Mesothelial cell of epicardium (in vitro differentiated cells): ENCODE data around the gene TTC38. TPM values are rescaled to one million over a fixed set of nuclear protein-coding genes. Genes with fewer than 3 reads are reported as not detected.

Experiments used
- DNase-seq, 2 experiments: peaks; one replicate each; pipeline ENCODE4 v3.0.0; 2021; ENCODE audit warnings: low spot score in 2 of 2; ENCODE audit not compliant: unreplicated experiment in 2 of 2
- H3K27ac Mint-ChIP-seq: 2 replicates; pipeline ENCODE4 v1.8.0; 2021; ENCODE audit warnings: mixed read lengths
- H3K27me3 Mint-ChIP-seq: 2 replicates; pipeline ENCODE4 v1.8.0; 2021; ENCODE audit warnings: low read depth, mixed read lengths
- H3K36me3 Mint-ChIP-seq: 2 replicates; pipeline ENCODE4 v1.8.0; 2021; ENCODE audit warnings: mixed read lengths
- H3K4me1 Mint-ChIP-seq: 2 replicates; pipeline ENCODE4 v1.8.0; 2021; ENCODE audit warnings: mixed read lengths
- H3K4me3 Mint-ChIP-seq: 2 replicates; pipeline ENCODE4 v1.8.0; 2021; ENCODE audit warnings: mild to moderate bottlenecking, moderate library complexity, mixed read lengths
- H3K9me3 Mint-ChIP-seq: 2 replicates; pipeline ENCODE4 v1.8.0; 2021; ENCODE audit warnings: mixed read lengths
- CTCF ChIP-seq: fragments of 200-600 bp; sonication (generic); IDR thresholded peaks from one replicate; pipeline ENCODE4 v1.5.0; 2021; ENCODE audit warnings: antibody characterized with exemption; ENCODE audit not compliant: unreplicated experiment
- total RNA-seq: library from RNA; stranded (reverse); gene quantifications from 3 replicates; pipeline ENCODE4 v1.2.1, GENCODE V29; 2021

TTC38 gene
- total RNA-seq, 1 donor from 2014 or later = 30.3 TPM

GRCh38 chr22:46281866-46282678, 14.3 kb downstream of the TTC38 start:
- no peak for DNase-seq
- Mint-ChIP-seq H3K36me3 (peaks cover 38% of the 10 kb centered on the region), H3K4me1 (no peaks in the 10 kb centered on the region), H3K27ac (no peak overlapping the region), H3K4me3 (no peak overlapping the region), H3K9me3 (no peaks in the 10 kb centered on the region), H3K27me3 (no peaks in the 10 kb centered on the region)
- no peak for TF ChIP-seq CTCF

GRCh38 chr22:46286006-46286405, 18.2 kb downstream of the TTC38 start:
- no peak for TF ChIP-seq CTCF
- Mint-ChIP-seq H3K27me3 (no peaks in the 10 kb centered on the region), H3K4me3 (no peak overlapping the region), H3K4me1 (no peaks in the 10 kb centered on the region), H3K9me3 (no peaks in the 10 kb centered on the region), H3K36me3 (peaks cover 31% of the 10 kb centered on the region), H3K27ac (no peak overlapping the region)
- DNase-seq = no peak

- no peak for TF ChIP-seq CTCF
- Mint-ChIP-seq H3K27ac (no peak overlapping the region), H3K36me3 (peaks cover 25% of the 10 kb centered on the region)
These were observed 19.4 kb downstream of the TTC38 start for GRCh38 chr22:46286941-46287872.

GRCh38 chr22:46287873-46288751, 20.3 kb downstream of the TTC38 start:
- H3K27me3 Mint-ChIP-seq = no peaks in the 10 kb centered on the region
- H3K4me1 Mint-ChIP-seq = no peaks in the 10 kb centered on the region
- H3K27ac Mint-ChIP-seq = no peak overlapping the region
- no peak for TF ChIP-seq CTCF
- H3K9me3 Mint-ChIP-seq = no peaks in the 10 kb centered on the region
- H3K36me3 Mint-ChIP-seq = peaks cover 32% of the 10 kb centered on the region
- no peak overlapping the region for H3K4me3 Mint-ChIP-seq
- DNase-seq = no peak

More at GRCh38 chr22:46286941-46287872, 19.4 kb downstream of the TTC38 start:
- Mint-ChIP-seq H3K9me3 (no peaks in the 10 kb centered on the region), H3K4me1 (no peaks in the 10 kb centered on the region), H3K27me3 (no peaks in the 10 kb centered on the region), H3K4me3 (no peak overlapping the region)
- no peak for DNase-seq

- no peak overlapping the region for H3K4me3 Mint-ChIP-seq
- no peaks in the 10 kb centered on the region for H3K4me1 Mint-ChIP-seq
- peaks cover 33% of the 10 kb centered on the region for H3K36me3 Mint-ChIP-seq
- no peak overlapping the region for H3K27ac Mint-ChIP-seq
- H3K9me3 Mint-ChIP-seq = no peaks in the 10 kb centered on the region
- TF ChIP-seq CTCF = no peak
- DNase-seq = no peak
- H3K27me3 Mint-ChIP-seq = no peaks in the 10 kb centered on the region
These were observed 21.0 kb downstream of the TTC38 start for GRCh38 chr22:46288846-46289243.
